ENCODE results near the gene C14orf119.

- no peak for TF ChIP-seq CTCF (IDR thresholded peaks at IDR 0.05)
- no peak for TF ChIP-seq POLR2A (IDR thresholded peaks at IDR 0.05)
Measured at GRCh38 chr14:23091294-23092225, 3.7 kb upstream of the C14orf119 start.

All from breast epithelium (tissue), 3 donors.